H1 (cell line): ENCODE data around the gene FBXW2.

Experiments
- CTCF ChIP-seq, 3 experiments: IDR thresholded peaks; 1 replicate in 2 of 3; 2 replicates in 1 of 3; pipeline versions ENCODE4 v1.5.1 to v1.6.1; 2011; ENCODE audit warnings: low read length in 3 of 3, mild to moderate bottlenecking in 3 of 3, inconsistent platforms in 2 of 3, low read depth in 1 of 3, moderate library complexity in 1 of 3; ENCODE audit not compliant: insufficient read depth in 1 of 3; ENCODE audit errors: control extremely low read depth in 1 of 3
- EZH2 ChIP-seq: fragments of 200-600 bp; sonication (generic); IDR thresholded peaks from 2 replicates; pipeline ENCODE4 v1.7.1; 2012; ENCODE audit warnings: low read depth, mild to moderate bottlenecking, moderate library complexity, low read length, inconsistent platforms; ENCODE audit not compliant: severe bottlenecking
- JUND ChIP-seq: IDR thresholded peaks from 2 replicates; pipeline ENCODE4 v1.6.1; 2011; ENCODE audit warnings: mild to moderate bottlenecking, improper control_type of control experiment, low read length
- KDM4A ChIP-seq: IDR thresholded peaks from one replicate; pipeline ENCODE4 v1.7.1; 2012; ENCODE audit warnings: low read depth, mild to moderate bottlenecking, moderate library complexity, low read length, inconsistent platforms; ENCODE audit not compliant: severe bottlenecking
- NANOG ChIP-seq: IDR thresholded peaks from 2 replicates; pipeline ENCODE4 v1.6.1; 2011; ENCODE audit warnings: low read length, low read depth, mild to moderate bottlenecking, inconsistent platforms; ENCODE audit not compliant: insufficient read depth, poor library complexity, severe bottlenecking
- POLR2A ChIP-seq, 2 experiments: IDR thresholded peaks; 1 replicate in 1 of 2; 2 replicates in 1 of 2; pipeline ENCODE4 v1.6.1; 2011; ENCODE audit warnings: low read depth in 2 of 2, low read length in 2 of 2, mild to moderate bottlenecking in 2 of 2; ENCODE audit errors: control extremely low read depth in 1 of 2
- POLR2AphosphoS5 ChIP-seq: IDR thresholded peaks from 2 replicates; pipeline ENCODE4 v1.6.1; 2011; ENCODE audit warnings: low read depth, low read length
- RAD21 ChIP-seq, 2 experiments: IDR thresholded peaks in 1 of 2; conservative IDR thresholded peaks in 1 of 2; 2 replicates each; pipeline ENCODE4 v1.6.1; 2011; ENCODE audit warnings: low read depth in 2 of 2, low read length in 2 of 2, improper control_type of control experiment in 1 of 2, inconsistent platforms in 1 of 2, mild to moderate bottlenecking in 1 of 2, moderate library complexity in 1 of 2
- RFX5 ChIP-seq: IDR thresholded peaks from 2 replicates; pipeline ENCODE4 v1.6.1; 2011; ENCODE audit warnings: low read depth, low read length, improper control_type of control experiment, borderline replicate concordance
- YY1 ChIP-seq: IDR thresholded peaks from 2 replicates; pipeline ENCODE4 v1.6.1; 2011; ENCODE audit warnings: low read depth, mild to moderate bottlenecking, low read length

GRCh38 chr9:120818595-120818994 is 25.4 kb upstream of the FBXW2 start:
- TF ChIP-seq CTCF (IDR thresholded peaks at IDR 0.05; ENCODE audit: control extremely low read depth in 1 of 3, insufficient read depth in 1 of 3, low read depth in 1 of 3, low read length in 3 of 3) (no peak), RAD21 (IDR thresholded peaks at IDR 0.05 in 1 of 2, conservative IDR thresholded peaks at IDR 0.05 in 1 of 2; ENCODE audit: low read depth in 2 of 2, low read length in 2 of 2) (no peak), EZH2 (no peak), POLR2AphosphoS5 (no peak), RFX5 (no peak), POLR2A (IDR thresholded peaks at IDR 0.05; ENCODE audit: control extremely low read depth in 1 of 2, low read depth in 2 of 2, low read length in 2 of 2) (no peak), NANOG (no peak), KDM4A (no peak), YY1 (no peak), JUND (no peak)
